Keratinocyte (primary cell): ENCODE results near the gene BTF3L4. TPM values are rescaled to one million over a fixed set of nuclear protein-coding genes. Genes with fewer than 3 reads are reported as not detected.
"Not testable (repeated sequence)": the region's sequence is repeated elsewhere in the genome, so short reads cannot be mapped to it uniquely, and the experiment has no call there.

Experiments
- DNase-seq: peaks from one replicate; pipeline ENCODE4 v3.0.0-alpha.2; 2011; ENCODE audit warnings: low read depth, missing footprints, low spot score
- FAIRE-seq: peaks from 2 replicates; lab custom pipeline; 2011; peaks lifted over from hg19 to GRCh38; lab: Jason Lieb, UNC
- H2AFZ ChIP-seq: 2 replicates; pipeline ENCODE4 v1.6.0; 2012; ENCODE audit warnings: low read length, control low read depth, inconsistent platforms; ENCODE audit not compliant: control insufficient read depth
- H3K27ac ChIP-seq: 2 replicates; pipeline ENCODE4 v1.5.1; 2011; ENCODE audit warnings: low read length; ENCODE audit not compliant: control insufficient read depth, insufficient read depth
- H3K27me3 ChIP-seq: 3 replicates; pipeline ENCODE4 v1.6.0; 2011; ENCODE audit warnings: low read length; ENCODE audit not compliant: control insufficient read depth, insufficient read depth; ENCODE audit errors: extremely low read depth
- H3K36me3 ChIP-seq, 2 experiments: 2 replicates in 1 of 2; 3 replicates in 1 of 2; pipeline ENCODE4 v1.5.1; 2011; ENCODE audit warnings: low read length in 2 of 2, mild to moderate bottlenecking in 1 of 2; ENCODE audit not compliant: control insufficient read depth in 2 of 2, insufficient read depth in 2 of 2; ENCODE audit errors: extremely low read depth in 1 of 2
- H3K4me1 ChIP-seq: 3 replicates; pipeline ENCODE4 v1.5.1; 2011; ENCODE audit warnings: low read length; ENCODE audit not compliant: control insufficient read depth, insufficient read depth; ENCODE audit errors: extremely low read depth
- H3K4me2 ChIP-seq: 3 replicates; pipeline ENCODE4 v1.6.0; 2011; ENCODE audit warnings: low read depth, low read length; ENCODE audit not compliant: control insufficient read depth, insufficient read depth; ENCODE audit errors: extremely low read depth
- H3K4me3 ChIP-seq, 3 experiments: fragments of 200-600 bp in 1 of 3; sonication (generic) in 1 of 3; 2 replicates in 2 of 3; 3 replicates in 1 of 3; pipeline ENCODE4 v1.5.1; 2011 to 2016; ENCODE audit warnings: low read length in 3 of 3, mild to moderate bottlenecking in 3 of 3, control low read depth in 2 of 3, inconsistent platforms in 1 of 3, low read depth in 1 of 3, mixed read lengths in 1 of 3, mixed run types in 1 of 3, moderate library complexity in 1 of 3; ENCODE audit not compliant: control insufficient read depth in 2 of 3, insufficient read depth in 2 of 3; ENCODE audit errors: extremely low read depth in 1 of 3
- H3K79me2 ChIP-seq: 2 replicates; pipeline ENCODE4 v1.6.0; 2012; ENCODE audit warnings: low read length; ENCODE audit not compliant: control insufficient read depth, insufficient read depth
- H3K9ac ChIP-seq: 3 replicates; pipeline ENCODE4 v1.6.0; 2011; ENCODE audit warnings: low read length; ENCODE audit not compliant: control insufficient read depth, insufficient read depth; ENCODE audit errors: extremely low read depth
- H3K9me1 ChIP-seq: 3 replicates; pipeline ENCODE4 v1.6.0; 2011; ENCODE audit warnings: low read length; ENCODE audit not compliant: control insufficient read depth, insufficient read depth; ENCODE audit errors: extremely low read depth
- H3K9me3 ChIP-seq: 2 replicates; pipeline ENCODE4 v1.5.1; 2012; ENCODE audit warnings: low read depth, low read length; ENCODE audit not compliant: control insufficient read depth
- H4K20me1 ChIP-seq: 3 replicates; pipeline ENCODE4 v1.6.0; 2011; ENCODE audit warnings: low read length; ENCODE audit not compliant: control insufficient read depth, insufficient read depth; ENCODE audit errors: extremely low read depth
- EZH2 ChIP-seq: IDR thresholded peaks from one replicate; pipeline ENCODE4 v1.6.1; 2012; ENCODE audit warnings: inconsistent platforms, mild to moderate bottlenecking, low read length, moderate library complexity
- dilution Hi-C: fragments of 300-500 bp; cut with MboI; formaldehyde crosslinking; loops from one replicate; pipeline ENCODE4 v1.7.0; 2020; ENCODE audit warnings: low sequenced_read_pairs; ENCODE audit not compliant: extremely low pct_ligation_motif_present
- polyA plus RNA-seq, 5 experiments: library from polyadenylated mRNA; depleted of rRNA in 3 of 5; stranded (reverse) in 3 of 5; stranded (forward) in 1 of 5; unstranded in 1 of 5; fragments of >200 nt; gene quantifications; 1 replicate in 1 of 5; 2 replicates in 3 of 5; 3 replicates in 1 of 5; pipeline versions ENCODE4 v1.2.1 to v1.2.3, GENCODE V29; 2011 to 2012; ENCODE audit warnings: missing spikeins in 2 of 5, low read depth in 1 of 5, low replicate concordance in 1 of 5
- TF ChIP-seq, protein P1 (sequence below), 3 experiments: IDR thresholded peaks in 1 of 3; conservative IDR thresholded peaks in 1 of 3; optimal IDR thresholded peaks in 1 of 3; 2 replicates in 2 of 3; 3 replicates in 1 of 3; pipeline versions ENCODE3 to v1.5.1; 2011; ENCODE audit warnings: low read length in 3 of 3, mild to moderate bottlenecking in 3 of 3, moderate library complexity in 2 of 3, control low read depth in 1 of 3, inconsistent platforms in 1 of 3; ENCODE audit not compliant: insufficient read depth in 2 of 3; ENCODE audit errors: extremely low read depth in 1 of 3

The BTF3L4 gene
- polyA plus RNA-seq, 1 donor (not counting 4 experiments of a cell fraction or from before 2014, with no cell fraction given): 55.4 TPM

DNA sequence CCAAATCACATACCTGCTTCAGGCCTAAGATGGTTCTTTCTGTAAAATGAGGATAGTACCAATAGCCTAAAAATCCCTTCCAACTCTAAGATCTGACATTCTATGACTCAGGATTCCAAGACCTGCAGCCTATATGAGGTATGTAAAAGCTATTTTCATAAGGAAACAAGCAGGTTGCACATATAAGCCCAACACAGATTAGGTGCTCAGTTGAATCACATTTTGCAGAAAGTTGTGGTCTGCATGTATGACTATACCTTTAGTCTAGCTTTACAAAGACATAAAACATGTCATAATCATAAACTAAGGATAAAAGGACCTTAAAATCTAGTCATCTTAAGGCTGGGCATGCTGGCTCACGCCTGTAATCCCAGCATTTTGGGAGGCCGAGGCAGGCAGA lies 29.8 kb upstream of the BTF3L4 start:
- DNase-seq (no peak), FAIRE-seq (no peak)
- Histone ChIP-seq H3K36me3 (peaks cover 7 to 21% of the 10 kb centered on the region in 2 experiments), H4K20me1 (no peaks in the 10 kb centered on the region), H3K4me3 (no peak overlapping the region), H3K79me2 (peaks cover 8% of the 10 kb centered on the region), H3K9ac (no peak overlapping the region), H3K9me3 (no peaks in the 10 kb centered on the region), H3K9me1 (no peaks in the 10 kb centered on the region), H3K4me2 (no peak overlapping the region), H3K27me3 (no peaks in the 10 kb centered on the region), H3K27ac (no peak overlapping the region), H2AFZ (no peak overlapping the region), H3K4me1 (peaks cover under 1% of the 10 kb centered on the region)
- dilution Hi-C loops: no loop called here
- no peak for TF ChIP-seq EZH2
- TF ChIP-seq, protein P1, sequence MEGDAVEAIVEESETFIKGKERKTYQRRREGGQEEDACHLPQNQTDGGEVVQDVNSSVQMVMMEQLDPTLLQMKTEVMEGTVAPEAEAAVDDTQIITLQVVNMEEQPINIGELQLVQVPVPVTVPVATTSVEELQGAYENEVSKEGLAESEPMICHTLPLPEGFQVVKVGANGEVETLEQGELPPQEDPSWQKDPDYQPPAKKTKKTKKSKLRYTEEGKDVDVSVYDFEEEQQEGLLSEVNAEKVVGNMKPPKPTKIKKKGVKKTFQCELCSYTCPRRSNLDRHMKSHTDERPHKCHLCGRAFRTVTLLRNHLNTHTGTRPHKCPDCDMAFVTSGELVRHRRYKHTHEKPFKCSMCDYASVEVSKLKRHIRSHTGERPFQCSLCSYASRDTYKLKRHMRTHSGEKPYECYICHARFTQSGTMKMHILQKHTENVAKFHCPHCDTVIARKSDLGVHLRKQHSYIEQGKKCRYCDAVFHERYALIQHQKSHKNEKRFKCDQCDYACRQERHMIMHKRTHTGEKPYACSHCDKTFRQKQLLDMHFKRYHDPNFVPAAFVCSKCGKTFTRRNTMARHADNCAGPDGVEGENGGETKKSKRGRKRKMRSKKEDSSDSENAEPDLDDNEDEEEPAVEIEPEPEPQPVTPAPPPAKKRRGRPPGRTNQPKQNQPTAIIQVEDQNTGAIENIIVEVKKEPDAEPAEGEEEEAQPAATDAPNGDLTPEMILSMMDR (optimal IDR thresholded peaks at IDR 0.05 in 1 of 3, IDR thresholded peaks at IDR 0.05 in 1 of 3, conservative IDR thresholded peaks at IDR 0.05 in 1 of 3; ENCODE audit: extremely low read depth in 1 of 3, insufficient read depth in 2 of 3, low read length in 3 of 3): no peak

DNA sequence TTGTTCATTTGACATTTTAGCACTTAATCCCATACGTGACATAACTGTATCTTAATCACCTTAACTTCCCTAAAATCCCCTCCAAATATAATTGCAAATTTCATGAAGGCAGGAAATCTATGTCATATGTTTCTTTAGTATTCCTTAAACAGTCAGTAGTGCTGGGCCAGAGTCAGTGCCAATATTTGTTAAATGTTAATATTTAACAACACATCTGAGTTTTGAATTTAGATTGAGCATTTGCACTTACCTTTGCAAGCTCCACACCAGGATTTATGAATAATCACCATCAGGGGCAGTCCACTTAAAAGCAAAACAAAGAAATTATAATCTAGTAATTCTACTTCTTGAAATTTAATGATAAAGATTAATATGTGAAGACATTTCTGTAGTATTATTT lies 27.8 kb upstream of the BTF3L4 start:
- Histone ChIP-seq H3K9ac (no peak overlapping the region), H3K9me1 (no peaks in the 10 kb centered on the region), H3K27me3 (no peaks in the 10 kb centered on the region), H3K4me1 (peaks cover 16% of the 10 kb centered on the region), H3K27ac (no peak overlapping the region), H3K4me2 (no peak overlapping the region), H2AFZ (no peak overlapping the region), H3K79me2 (peaks cover 28% of the 10 kb centered on the region), H3K4me3 (no peak overlapping the region), H3K9me3 (no peaks in the 10 kb centered on the region), H3K36me3 (peaks cover 7 to 10% of the 10 kb centered on the region in 2 experiments), H4K20me1 (peaks cover 9% of the 10 kb centered on the region)
- TF ChIP-seq, protein P1 (optimal IDR thresholded peaks at IDR 0.05 in 1 of 3, IDR thresholded peaks at IDR 0.05 in 1 of 3, conservative IDR thresholded peaks at IDR 0.05 in 1 of 3; ENCODE audit: extremely low read depth in 1 of 3, insufficient read depth in 2 of 3, low read length in 3 of 3): no peak
- no peak for TF ChIP-seq EZH2
- dilution Hi-C loops: no loop called here
- FAIRE-seq (no peak), DNase-seq (no peak)

DNA sequence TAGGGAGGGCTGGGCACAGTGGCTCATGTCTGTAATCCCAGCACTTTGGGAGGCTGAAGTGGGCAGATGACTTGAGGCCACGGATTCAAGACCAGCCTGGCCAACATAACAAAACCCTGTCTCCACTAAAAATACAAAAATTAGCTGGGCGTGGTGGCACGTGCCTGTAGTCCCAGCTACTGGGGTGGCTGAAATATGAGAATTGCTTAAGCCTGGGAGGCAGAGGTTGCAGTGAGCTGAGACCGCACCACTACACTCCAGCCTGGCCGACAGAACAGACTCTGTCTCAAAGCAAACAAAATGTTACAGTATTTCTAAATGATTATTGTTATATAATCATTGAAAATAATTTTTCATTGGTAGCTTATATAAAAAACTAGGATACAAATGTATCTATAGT lies 27.3 kb upstream of the BTF3L4 start:
- H3K4me2 ChIP-seq, H2AFZ ChIP-seq, H3K27me3 ChIP-seq, H3K9me1 ChIP-seq, H4K20me1 ChIP-seq, H3K9ac ChIP-seq, H3K27ac ChIP-seq, FAIRE-seq, dilution Hi-C loops, H3K4me3 ChIP-seq, H3K9me3 ChIP-seq, DNase-seq: not testable (repeated sequence)
- peaks cover 18% of the 10 kb centered on the region for H3K4me1 ChIP-seq
- peaks cover 7 to 10% of the 10 kb centered on the region in 2 experiments for H3K36me3 ChIP-seq
- peaks cover 32% of the 10 kb centered on the region for H3K79me2 ChIP-seq
